Large intestine (tissue), 3 donors: ENCODE results near the gene PCDHGC3. TPM values are rescaled to one million over a fixed set of nuclear protein-coding genes. Genes with fewer than 3 reads are reported as not detected.

ENCODE experiments used
- DNase-seq, 2 donors: peaks; one replicate each; pipeline versions ENCODE4 v3.0.0 to v3.0.0-alpha.2; 2013
- H3K27ac ChIP-seq: one replicate; pipeline ENCODE4 v1.5.1; 2013; ENCODE audit warnings: low read length
- H3K27me3 ChIP-seq: 2 replicates; pipeline ENCODE4 v1.6.1; 2013; ENCODE audit warnings: low read length; ENCODE audit not compliant: control insufficient read depth, insufficient read depth
- H3K36me3 ChIP-seq: 2 replicates; pipeline ENCODE4 v1.6.1; 2013; ENCODE audit warnings: low read length; ENCODE audit not compliant: control insufficient read depth, insufficient read depth
- H3K4me1 ChIP-seq: one replicate; pipeline ENCODE4 v1.6.1; 2013; ENCODE audit warnings: low read length; ENCODE audit not compliant: control insufficient read depth, insufficient read depth
- H3K4me3 ChIP-seq: one replicate; pipeline ENCODE4 v1.5.1; 2013; ENCODE audit warnings: low read length
- H3K9me3 ChIP-seq: one replicate; pipeline ENCODE4 v1.6.1; 2013; ENCODE audit warnings: mild to moderate bottlenecking, low read depth, low read length, moderate library complexity; ENCODE audit not compliant: control insufficient read depth
- WGBS: methylation state at CpG from one replicate; pipeline ENCODE4 v1.1.5; 2013; ENCODE audit warnings: low lambda C conversion rate; ENCODE audit not compliant: insufficient coverage; 5-methylcytosine and 5-hydroxymethylcytosine counted together
- polyA plus RNA-seq: library from polyadenylated mRNA; unstranded; fragments of 120-200 nt; gene quantifications from one replicate; pipeline ENCODE4 v1.2.1, GENCODE V29; 2013

Gene PCDHGC3
- polyA plus RNA-seq, 1 donor = 30.4 TPM

DNA sequence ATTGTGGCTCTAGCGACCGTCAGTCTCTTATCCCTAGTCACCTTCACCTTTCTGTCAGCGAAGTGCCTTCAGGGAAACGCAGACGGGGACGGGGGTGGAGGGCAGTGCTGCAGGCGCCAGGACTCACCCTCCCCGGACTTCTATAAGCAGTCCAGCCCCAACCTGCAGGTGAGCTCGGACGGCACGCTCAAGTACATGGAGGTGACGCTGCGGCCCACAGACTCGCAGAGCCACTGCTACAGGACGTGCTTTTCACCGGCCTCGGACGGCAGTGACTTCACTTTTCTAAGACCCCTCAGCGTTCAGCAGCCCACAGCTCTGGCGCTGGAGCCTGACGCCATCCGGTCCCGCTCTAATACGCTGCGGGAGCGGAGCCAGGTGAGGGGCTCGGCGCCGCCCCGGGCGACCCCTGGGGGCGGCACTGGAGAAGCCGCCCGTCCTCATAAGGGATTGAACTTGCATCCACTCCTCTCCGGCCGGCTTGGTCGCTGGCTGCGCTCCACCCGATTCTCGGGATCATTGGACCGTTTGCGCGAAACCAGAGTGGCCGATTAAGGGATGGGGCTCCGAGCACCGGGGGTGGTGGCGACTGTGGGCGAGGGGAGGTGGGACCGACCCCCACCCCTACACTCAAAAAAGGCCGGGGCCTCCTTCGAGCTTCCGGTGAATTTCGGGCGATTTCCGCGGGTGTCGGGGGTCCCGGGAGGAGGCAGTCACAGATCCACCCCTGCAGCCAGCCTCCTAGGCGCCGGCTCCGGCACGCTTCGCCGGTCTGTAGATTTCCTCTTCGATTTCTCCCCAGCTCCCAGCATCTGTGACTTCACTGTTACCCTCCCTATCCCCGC is 15.8 kb downstream of the PCDHGC3 start:
- Histone ChIP-seq H3K27me3 (peaks cover 84% of the 10 kb centered on the region), H3K36me3 (peaks cover 12% of the 10 kb centered on the region), H3K4me1 (peaks cover 3% of the 10 kb centered on the region), H3K27ac (no peak overlapping the region), H3K4me3 (no peak overlapping the region), H3K9me3 (peaks cover 13% of the 10 kb centered on the region)
- DNase-seq = no peak
- no CpG with 5 or more reads among the region's 66 CpGs for WGBS

- peaks cover 76% of the 10 kb centered on the region for H3K27me3 ChIP-seq
- WGBS = no CpG with 5 or more reads among the region's 68 CpGs
- H3K4me3 ChIP-seq = no peak overlapping the region
- peaks cover 3% of the 10 kb centered on the region for H3K4me1 ChIP-seq
- no peak overlapping the region for H3K27ac ChIP-seq
- H3K36me3 ChIP-seq = peaks cover 4% of the 10 kb centered on the region
- no peak for DNase-seq
- peaks cover 13% of the 10 kb centered on the region for H3K9me3 ChIP-seq
Measured at GRCh38 chr5:141492168-141492885, 16.6 kb downstream of the PCDHGC3 start.

DNA sequence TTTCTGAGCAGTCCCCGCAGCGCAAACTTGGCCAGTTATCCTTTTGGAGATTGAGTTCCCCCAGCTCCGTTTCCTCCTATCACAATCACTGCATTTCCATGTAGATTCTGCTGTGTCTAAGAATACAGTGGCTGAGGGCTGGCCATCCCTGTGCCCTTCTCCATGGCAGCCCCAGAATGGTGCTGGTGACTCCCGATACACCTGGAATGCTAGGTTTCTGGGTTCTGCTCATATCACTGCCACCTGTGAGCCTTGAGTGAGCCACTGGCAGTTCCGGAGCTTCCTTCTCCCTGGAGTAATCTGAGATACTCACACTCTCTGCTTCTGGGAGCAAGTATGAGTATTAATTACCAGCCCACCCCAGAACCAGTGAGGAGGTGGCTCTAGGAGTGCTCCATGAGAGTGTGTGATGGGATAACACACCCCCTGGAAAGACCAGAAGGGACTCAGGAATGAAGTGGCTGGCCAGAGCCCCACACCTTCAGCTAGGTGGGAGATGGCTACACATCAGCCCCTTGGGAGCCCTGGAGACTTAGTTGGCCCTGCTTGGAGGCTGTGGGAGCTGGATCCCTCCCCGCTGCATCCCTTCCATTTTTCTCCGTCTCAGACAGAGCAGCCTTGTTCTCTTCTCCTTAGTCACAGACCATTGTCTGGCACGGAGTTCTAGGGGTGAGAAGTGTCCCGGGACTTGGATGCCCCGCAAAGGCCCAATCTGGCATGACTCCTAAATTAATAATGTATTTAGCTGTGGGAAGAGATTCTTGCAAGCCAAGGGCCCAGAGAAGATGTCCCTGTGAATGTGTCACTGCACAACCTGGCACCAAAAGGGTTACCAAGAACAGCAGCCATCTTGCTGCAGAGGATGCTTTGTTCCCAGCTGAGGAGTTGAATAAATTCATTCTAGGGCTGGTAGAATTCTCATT is 18.0 kb downstream of the PCDHGC3 start:
- Histone ChIP-seq H3K4me1 (peaks cover 3% of the 10 kb centered on the region), H3K36me3 (peaks cover 3% of the 10 kb centered on the region), H3K4me3 (no peak overlapping the region), H3K27me3 (peaks cover 71% of the 10 kb centered on the region), H3K27ac (peak overlapping the region; percentile 36), H3K9me3 (peaks cover 13% of the 10 kb centered on the region)
- no CpG with 5 or more reads among the region's 10 CpGs for WGBS
- DNase-seq = no peak

- no peak for DNase-seq
- H3K27me3 ChIP-seq = peaks cover 60% of the 10 kb centered on the region
- H3K4me3 ChIP-seq = no peak overlapping the region
- no CpG with 5 or more reads among the region's 22 CpGs for WGBS
- peak overlapping the region; percentile 36 for H3K27ac ChIP-seq
- peaks cover 3% of the 10 kb centered on the region for H3K4me1 ChIP-seq
- H3K9me3 ChIP-seq = peaks cover 13% of the 10 kb centered on the region
- H3K36me3 ChIP-seq = peaks cover 3% of the 10 kb centered on the region
Measured at GRCh38 chr5:141494761-141495452, 19.1 kb downstream of the PCDHGC3 start.

DNA sequence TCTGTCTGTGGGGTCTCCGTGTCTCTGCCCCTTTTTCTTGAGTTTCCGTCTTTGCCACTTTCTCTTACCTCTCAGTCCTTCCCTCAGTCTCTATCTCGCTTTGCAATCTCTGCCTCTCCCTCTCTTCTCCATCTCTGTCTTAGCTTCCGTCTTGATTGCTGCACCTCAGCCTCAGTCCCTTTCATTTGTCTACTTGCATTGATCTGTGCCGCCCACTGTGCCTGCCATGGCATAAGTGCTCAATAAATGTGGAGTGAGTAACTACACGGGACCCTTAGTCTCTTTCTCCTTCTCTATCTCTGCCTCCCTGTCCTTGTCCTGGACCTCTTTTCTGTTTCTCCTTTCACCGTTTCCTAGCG is 19.7 kb downstream of the PCDHGC3 start:
- H3K4me1 ChIP-seq = peaks cover 3% of the 10 kb centered on the region
- no peak overlapping the region for H3K27ac ChIP-seq
- H3K36me3 ChIP-seq = peaks cover 3% of the 10 kb centered on the region
- no peak overlapping the region for H3K4me3 ChIP-seq
- H3K27me3 ChIP-seq = peaks cover 55% of the 10 kb centered on the region
- peaks cover 13% of the 10 kb centered on the region for H3K9me3 ChIP-seq
- DNase-seq = no peak
- WGBS = 60% methylated on average over 6 of the region's 8 CpGs

DNA sequence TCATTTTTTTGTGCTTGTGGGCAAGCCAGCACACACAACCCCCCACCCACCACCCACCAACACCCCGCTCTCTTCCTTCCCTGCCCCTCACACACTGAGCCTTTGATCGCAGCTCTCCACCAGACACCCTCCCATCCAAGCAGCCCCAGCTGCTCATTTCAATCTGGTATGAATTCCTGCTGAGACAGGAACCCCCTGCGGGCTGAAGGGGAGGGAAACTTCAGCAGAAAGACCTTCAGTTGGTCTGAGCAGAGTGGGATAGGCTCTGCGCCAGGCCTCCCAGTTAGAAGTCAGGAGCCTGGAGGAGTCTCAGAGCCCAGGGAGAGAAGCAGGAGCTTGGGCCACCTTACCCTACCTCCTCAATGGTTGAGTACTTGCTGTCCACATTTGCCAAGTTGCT is 20.3 kb downstream of the PCDHGC3 start:
- peaks cover 3% of the 10 kb centered on the region for H3K4me1 ChIP-seq
- H3K36me3 ChIP-seq = peaks cover 3% of the 10 kb centered on the region
- no CpG with 5 or more reads among the region's 4 CpGs for WGBS
- no peak for DNase-seq
- peaks cover 13% of the 10 kb centered on the region for H3K9me3 ChIP-seq
- H3K27me3 ChIP-seq = peaks cover 49% of the 10 kb centered on the region
- no peak overlapping the region for H3K4me3 ChIP-seq
- H3K27ac ChIP-seq = no peak overlapping the region

DNA sequence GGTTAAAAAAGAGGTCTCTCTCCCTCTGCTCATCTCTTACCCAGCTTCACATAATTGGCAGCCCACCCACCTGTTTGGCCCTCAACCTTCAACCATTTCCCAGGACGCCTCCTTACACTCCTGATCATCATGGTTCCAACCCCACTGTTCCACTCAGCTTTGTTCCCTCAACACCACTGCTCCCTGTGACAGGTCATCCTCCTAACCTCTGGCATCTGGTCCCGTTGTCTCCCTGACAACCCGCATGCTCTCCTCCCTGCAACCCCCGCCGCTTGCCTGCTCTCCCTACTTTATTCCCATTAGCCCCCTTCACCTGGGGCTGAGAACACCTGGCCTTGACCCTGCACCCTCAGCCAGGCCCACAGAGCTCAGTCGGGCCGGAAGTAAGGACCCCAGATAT is 26.0 kb downstream of the PCDHGC3 start:
- no peak overlapping the region for H3K27ac ChIP-seq
- DNase-seq = no peak
- WGBS = 86% methylated on average over 1 of the region's 7 CpGs

DNA sequence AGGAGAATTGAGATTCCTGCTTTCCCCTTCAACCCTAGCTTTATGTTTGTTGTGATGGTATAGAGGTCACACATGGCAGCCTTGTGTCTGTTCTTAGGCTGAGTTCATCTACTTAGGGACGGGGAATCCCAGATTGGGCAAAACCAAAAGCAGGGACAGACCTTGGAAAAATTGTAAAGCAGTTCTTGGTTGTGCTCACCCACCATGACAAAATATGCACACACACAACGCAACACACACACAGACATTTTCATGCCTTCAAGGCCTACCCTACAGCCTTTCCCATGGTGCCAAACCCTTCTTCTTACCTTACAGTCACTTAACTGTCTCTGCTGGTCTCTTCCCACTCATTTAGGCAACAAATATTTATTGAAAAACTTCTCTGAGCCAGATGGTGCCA is 27.9 kb downstream of the PCDHGC3 start:
- H3K27me3 ChIP-seq = peaks cover 5% of the 10 kb centered on the region
- peaks cover 3% of the 10 kb centered on the region for H3K4me1 ChIP-seq
- peaks cover 10% of the 10 kb centered on the region for H3K36me3 ChIP-seq
- no peaks in the 10 kb centered on the region for H3K9me3 ChIP-seq
- no CpG with 5 or more reads among the region's 2 CpGs for WGBS
- no peak overlapping the region for H3K4me3 ChIP-seq
- no peak overlapping the region for H3K27ac ChIP-seq
- DNase-seq = no peak

More for the DNA sequence above, 26.0 kb downstream of the PCDHGC3 start:
- no peaks in the 10 kb centered on the region for H3K9me3 ChIP-seq
- H3K4me1 ChIP-seq = no peaks in the 10 kb centered on the region
- H3K27me3 ChIP-seq = no peaks in the 10 kb centered on the region
- H3K36me3 ChIP-seq = peaks cover 9% of the 10 kb centered on the region
- no peak overlapping the region for H3K4me3 ChIP-seq

- peaks cover 3% of the 10 kb centered on the region for H3K4me1 ChIP-seq
- DNase-seq = no peak
- no peaks in the 10 kb centered on the region for H3K9me3 ChIP-seq
- H3K27me3 ChIP-seq = peaks cover 8% of the 10 kb centered on the region
- H3K27ac ChIP-seq = no peak overlapping the region
- H3K4me3 ChIP-seq = no peak overlapping the region
- H3K36me3 ChIP-seq = peaks cover 10% of the 10 kb centered on the region
- 100% methylated on average over 1 of the region's 4 CpGs for WGBS
Measured at GRCh38 chr5:141504216-141504615, 28.4 kb downstream of the PCDHGC3 start.
